HG03457 (cell line): Measurements from ENCODE around the gene HMGCR.

Source experiments
- ATAC-seq: cut with Tn5 transposase; IDR thresholded peaks from one replicate; pipeline ENCODE4 v1.9.1; 2021; ENCODE audit warnings: moderate number of reproducible peaks; ENCODE audit not compliant: unreplicated experiment

HMGCR gene

GRCh38 chr5:75380099-75380498, 43.1 kb downstream of the HMGCR start:
- no peak for ATAC-seq

DNA sequence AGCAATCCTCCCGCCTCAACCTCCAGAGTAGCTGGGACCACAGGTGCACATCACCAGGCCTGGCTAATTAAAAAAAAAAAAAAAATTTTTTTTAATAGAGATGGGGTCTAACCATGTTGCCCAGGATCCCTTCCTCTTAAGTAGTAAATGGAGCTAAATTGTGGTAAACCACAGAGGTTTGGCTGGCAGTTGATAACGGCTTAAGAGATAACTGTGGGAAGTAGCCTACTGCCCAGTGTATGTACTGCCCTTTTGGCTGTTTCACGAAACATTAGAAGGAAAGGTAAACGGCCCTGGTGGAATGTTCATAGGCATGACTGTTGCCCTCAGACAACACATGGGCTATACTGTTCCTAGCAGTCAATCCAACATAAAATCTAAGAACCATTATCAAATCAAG, 44.4 kb downstream of the HMGCR start:
- ATAC-seq: no peak

DNA sequence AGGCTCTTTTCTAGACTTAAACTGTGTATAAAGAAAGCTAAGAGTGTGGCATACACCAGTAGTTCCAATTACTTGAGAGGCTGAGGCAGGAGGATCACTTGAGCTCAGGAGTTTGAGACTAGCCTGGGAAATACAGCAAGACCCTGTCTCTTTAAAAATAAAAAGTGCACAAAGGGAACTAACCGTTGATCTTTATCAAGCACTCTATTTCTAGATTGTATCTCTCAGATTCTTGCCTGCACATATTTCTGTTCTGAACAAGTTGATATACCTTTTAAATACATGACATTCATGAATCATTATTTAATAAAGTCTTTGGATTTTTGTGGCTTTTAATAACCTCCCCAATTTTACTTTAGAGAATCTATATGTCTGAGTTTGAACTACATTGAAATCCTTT, 47.2 kb downstream of the HMGCR start:
- ATAC-seq: no peak

GRCh38 chr5:75387806-75388205, 50.8 kb downstream of the HMGCR start:
- ATAC-seq: no peak

DNA sequence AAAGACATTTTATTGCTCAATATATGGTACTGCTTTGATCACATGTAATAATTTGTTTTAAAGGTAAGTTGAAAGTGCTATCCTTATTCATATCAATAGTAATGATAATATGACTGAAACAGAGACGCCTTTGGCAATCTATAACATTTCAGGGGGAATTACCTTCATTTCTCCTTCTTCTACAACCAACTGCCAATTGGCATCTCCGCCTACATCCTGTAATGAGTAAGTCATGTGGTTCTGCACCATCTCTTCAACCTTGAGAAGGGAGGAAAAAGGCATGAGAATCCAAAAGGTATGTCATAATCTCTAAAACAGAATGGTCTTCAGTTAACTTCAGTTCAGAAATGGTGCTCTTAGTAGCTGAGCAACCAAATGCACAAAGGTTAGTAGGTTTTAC, 52.4 kb downstream of the HMGCR start:
- ATAC-seq: no peak

GRCh38 chr5:75395277-75395676, 58.3 kb downstream of the HMGCR start:
- ATAC-seq: no peak

GRCh38 chr5:75405296-75405695, 68.3 kb downstream of the HMGCR start:
- ATAC-seq: no peak
